Suprapubic skin (tissue), 4 donors: ENCODE data around the gene FBXO42. TPM values are rescaled to one million over a fixed set of nuclear protein-coding genes. Genes with fewer than 3 reads are reported as not detected.

Experiments used
- DNase-seq, 2 donors: peaks; one replicate each; pipeline ENCODE4 v3.0.0-alpha.2; 2019; ENCODE audit warnings: low spot score in 2 of 2
- H3K27ac ChIP-seq: fragments of 200-600 bp; sonication (generic); one replicate; pipeline ENCODE4 v1.5.1; 2019
- H3K27me3 ChIP-seq: fragments of 200-600 bp; sonication (generic); one replicate; pipeline ENCODE4 v1.5.1; 2019
- H3K36me3 ChIP-seq: fragments of 200-600 bp; sonication (generic); one replicate; pipeline ENCODE4 v1.5.1; 2019
- H3K4me1 ChIP-seq: fragments of 200-600 bp; sonication (generic); one replicate; pipeline ENCODE4 v1.5.1; 2019
- H3K4me3 ChIP-seq: fragments of 200-600 bp; sonication (generic); one replicate; pipeline ENCODE4 v1.5.1; 2019; ENCODE audit warnings: mild to moderate bottlenecking
- H3K9me3 ChIP-seq: fragments of 200-600 bp; sonication (generic); one replicate; pipeline ENCODE4 v1.5.1; 2019
- EP300 ChIP-seq: sonication (generic); formaldehyde crosslinking; IDR thresholded peaks from one replicate; pipeline ENCODE4 v1.6.1; 2017; ENCODE audit warnings: antibody characterized with exemption
- POLR2A ChIP-seq, 2 donors: fragments of 450-650 bp; IDR thresholded peaks; one replicate each; pipeline ENCODE4 v1.6.1; 2017; ENCODE audit warnings: antibody characterized with exemption in 2 of 2, mild to moderate bottlenecking in 2 of 2, moderate library complexity in 2 of 2
- POLR2AphosphoS5 ChIP-seq, 3 donors: sonication (generic); formaldehyde crosslinking; IDR thresholded peaks; one replicate each; pipeline ENCODE4 v1.6.1; 2017; ENCODE audit warnings: antibody characterized with exemption in 3 of 3
- WGBS: methylation state at CpG from one replicate; pipeline ENCODE4 v1.1.5; 2018; 5-methylcytosine and 5-hydroxymethylcytosine counted together
- total RNA-seq, 4 donors: library from RNA; depleted of rRNA; stranded (reverse); fragments of >200 nt; gene quantifications; one replicate each; pipeline ENCODE4 v1.1.0, GENCODE V29; 2016
- TF ChIP-seq, protein P1 (sequence below), 2 donors: fragments of 200-600 bp in 1 of 2; fragments of 450-650 bp in 1 of 2; sonication (generic) in 1 of 2; IDR thresholded peaks; one replicate each; pipeline ENCODE4 v1.5.1; 2016 to 2019; ENCODE audit warnings: antibody characterized with exemption in 2 of 2, mild to moderate bottlenecking in 1 of 2, moderate library complexity in 1 of 2

FBXO42 gene
- total RNA-seq, 4 donors from 2014 or later: 51.1 to 61.4 (median 55.5) TPM

- TF ChIP-seq, protein P1, sequence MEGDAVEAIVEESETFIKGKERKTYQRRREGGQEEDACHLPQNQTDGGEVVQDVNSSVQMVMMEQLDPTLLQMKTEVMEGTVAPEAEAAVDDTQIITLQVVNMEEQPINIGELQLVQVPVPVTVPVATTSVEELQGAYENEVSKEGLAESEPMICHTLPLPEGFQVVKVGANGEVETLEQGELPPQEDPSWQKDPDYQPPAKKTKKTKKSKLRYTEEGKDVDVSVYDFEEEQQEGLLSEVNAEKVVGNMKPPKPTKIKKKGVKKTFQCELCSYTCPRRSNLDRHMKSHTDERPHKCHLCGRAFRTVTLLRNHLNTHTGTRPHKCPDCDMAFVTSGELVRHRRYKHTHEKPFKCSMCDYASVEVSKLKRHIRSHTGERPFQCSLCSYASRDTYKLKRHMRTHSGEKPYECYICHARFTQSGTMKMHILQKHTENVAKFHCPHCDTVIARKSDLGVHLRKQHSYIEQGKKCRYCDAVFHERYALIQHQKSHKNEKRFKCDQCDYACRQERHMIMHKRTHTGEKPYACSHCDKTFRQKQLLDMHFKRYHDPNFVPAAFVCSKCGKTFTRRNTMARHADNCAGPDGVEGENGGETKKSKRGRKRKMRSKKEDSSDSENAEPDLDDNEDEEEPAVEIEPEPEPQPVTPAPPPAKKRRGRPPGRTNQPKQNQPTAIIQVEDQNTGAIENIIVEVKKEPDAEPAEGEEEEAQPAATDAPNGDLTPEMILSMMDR (IDR thresholded peaks at IDR 0.05): no peak
- TF ChIP-seq POLR2A (IDR thresholded peaks at IDR 0.05) (no peak), POLR2AphosphoS5 (IDR thresholded peaks at IDR 0.05) (no peak), EP300 (no peak)
- H3K27ac ChIP-seq: peak overlapping the region; percentile 95
- WGBS: 96% methylated on average over 10 of the region's 11 CpGs
- no peak for DNase-seq
- peaks cover 36% of the 10 kb centered on the region for H3K36me3 ChIP-seq
- H3K4me3 ChIP-seq: no peak overlapping the region
- H3K27me3 ChIP-seq: no peaks in the 10 kb centered on the region
- peaks cover 40% of the 10 kb centered on the region for H3K4me1 ChIP-seq
- H3K9me3 ChIP-seq: no peaks in the 10 kb centered on the region
Observed at GRCh38 chr1:16205334-16205671, 147.0 kb downstream of the FBXO42 start.

DNA sequence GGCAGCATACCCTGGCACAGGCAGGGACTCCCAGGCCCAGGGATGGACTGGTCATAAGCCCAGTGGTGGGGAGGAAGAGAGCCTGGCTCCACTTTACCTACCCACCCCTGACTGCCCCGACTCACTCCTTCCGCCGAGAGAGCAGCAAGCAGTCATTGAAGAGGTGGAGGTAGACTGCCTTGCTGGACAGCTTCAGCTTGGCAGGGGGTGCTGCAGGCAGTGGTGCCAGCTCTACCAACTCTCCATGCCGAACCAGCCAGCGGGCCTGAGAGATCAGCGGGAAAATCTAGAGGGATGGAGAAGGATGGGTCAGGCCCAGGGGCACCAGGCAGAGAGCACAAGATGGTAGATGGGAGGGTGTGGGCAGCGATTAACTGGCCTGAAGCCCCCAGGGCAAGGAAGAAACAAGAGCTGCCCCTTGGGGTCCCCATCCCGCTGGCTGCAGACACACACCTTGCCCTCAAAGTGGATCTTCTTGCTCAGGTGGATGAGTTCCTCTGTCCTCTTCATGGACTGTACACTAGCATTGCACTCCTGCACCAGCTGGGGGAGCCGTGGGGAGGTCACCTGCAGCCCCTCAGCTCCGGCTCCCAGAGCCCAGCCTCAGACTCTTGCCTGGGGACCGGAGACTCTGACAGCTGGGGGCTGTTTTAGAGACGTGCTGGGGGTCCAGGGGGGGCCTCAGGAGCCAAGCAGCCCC lies 147.5 kb downstream of the FBXO42 start:
- DNase-seq: no peak
- Histone ChIP-seq H3K27me3 (no peaks in the 10 kb centered on the region), H3K4me3 (no peak overlapping the region), H3K27ac (no peak overlapping the region), H3K4me1 (peaks cover 37% of the 10 kb centered on the region), H3K36me3 (peaks cover 36% of the 10 kb centered on the region), H3K9me3 (no peaks in the 10 kb centered on the region)
- TF ChIP-seq POLR2AphosphoS5 (IDR thresholded peaks at IDR 0.05): no peak
- TF ChIP-seq, protein P1 (IDR thresholded peaks at IDR 0.05): peak in 1 of 2 donors; percentile 10
- 88% methylated on average over 8 of the region's 12 CpGs for WGBS

DNA sequence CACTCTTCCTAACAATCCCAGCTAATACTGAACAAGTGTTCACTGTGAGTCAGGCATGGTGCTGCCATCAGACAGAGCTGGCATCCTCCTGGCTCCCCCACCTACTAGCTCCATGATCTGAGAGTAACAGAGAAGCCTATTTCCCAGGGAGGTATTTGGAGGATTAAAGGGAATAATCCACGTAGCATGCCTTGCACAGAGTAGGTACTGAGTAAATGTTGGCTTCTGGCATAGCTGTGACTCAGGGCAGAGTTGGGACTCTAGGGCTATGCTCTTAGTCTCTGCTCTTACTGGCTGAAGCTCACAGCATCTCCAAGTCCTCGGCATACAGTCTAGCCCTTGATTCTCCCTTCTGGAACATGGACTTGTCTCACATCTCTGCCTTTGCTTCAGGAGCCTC lies 148.1 kb downstream of the FBXO42 start:
- H3K9me3 ChIP-seq: no peaks in the 10 kb centered on the region
- H3K27ac ChIP-seq: no peak overlapping the region
- DNase-seq: no peak
- TF ChIP-seq, protein P1 (IDR thresholded peaks at IDR 0.05): no peak
- TF ChIP-seq POLR2A (IDR thresholded peaks at IDR 0.05): no peak
- no peak for TF ChIP-seq POLR2AphosphoS5 (IDR thresholded peaks at IDR 0.05)
- no peak for TF ChIP-seq EP300
- peaks cover 40% of the 10 kb centered on the region for H3K36me3 ChIP-seq
- H3K27me3 ChIP-seq: no peaks in the 10 kb centered on the region
- H3K4me1 ChIP-seq: peaks cover 34% of the 10 kb centered on the region
- no peak overlapping the region for H3K4me3 ChIP-seq
- 100% methylated on average over 2 of the region's 2 CpGs for whole genome bisulfite sequencing

- DNase-seq: no peak
- Histone ChIP-seq H3K4me1 (peaks cover 27% of the 10 kb centered on the region), H3K36me3 (peaks cover 45% of the 10 kb centered on the region), H3K27ac (no peak overlapping the region), H3K27me3 (no peaks in the 10 kb centered on the region), H3K9me3 (no peaks in the 10 kb centered on the region), H3K4me3 (no peak overlapping the region)
- WGBS: 33% methylated on average over 3 of the region's 3 CpGs
- TF ChIP-seq POLR2AphosphoS5 (IDR thresholded peaks at IDR 0.05): no peak
- TF ChIP-seq POLR2A (IDR thresholded peaks at IDR 0.05): no peak
- TF ChIP-seq EP300: no peak
- TF ChIP-seq, protein P1 (IDR thresholded peaks at IDR 0.05): no peak
Observed at GRCh38 chr1:16203550-16203949, 148.7 kb downstream of the FBXO42 start.

- Histone ChIP-seq H3K9me3 (no peaks in the 10 kb centered on the region), H3K27ac (no peak overlapping the region), H3K36me3 (peaks cover 52% of the 10 kb centered on the region), H3K27me3 (no peaks in the 10 kb centered on the region), H3K4me1 (peaks cover 17% of the 10 kb centered on the region), H3K4me3 (no peak overlapping the region)
- no peak for DNase-seq
- 83% methylated on average over 19 of the region's 24 CpGs for WGBS
- TF ChIP-seq POLR2AphosphoS5 (IDR thresholded peaks at IDR 0.05): no peak
Observed at GRCh38 chr1:16202281-16203210, 149.7 kb downstream of the FBXO42 start.
